ENCODE measurements around the gene SLC45A1.

SLC45A1 gene

DNA sequence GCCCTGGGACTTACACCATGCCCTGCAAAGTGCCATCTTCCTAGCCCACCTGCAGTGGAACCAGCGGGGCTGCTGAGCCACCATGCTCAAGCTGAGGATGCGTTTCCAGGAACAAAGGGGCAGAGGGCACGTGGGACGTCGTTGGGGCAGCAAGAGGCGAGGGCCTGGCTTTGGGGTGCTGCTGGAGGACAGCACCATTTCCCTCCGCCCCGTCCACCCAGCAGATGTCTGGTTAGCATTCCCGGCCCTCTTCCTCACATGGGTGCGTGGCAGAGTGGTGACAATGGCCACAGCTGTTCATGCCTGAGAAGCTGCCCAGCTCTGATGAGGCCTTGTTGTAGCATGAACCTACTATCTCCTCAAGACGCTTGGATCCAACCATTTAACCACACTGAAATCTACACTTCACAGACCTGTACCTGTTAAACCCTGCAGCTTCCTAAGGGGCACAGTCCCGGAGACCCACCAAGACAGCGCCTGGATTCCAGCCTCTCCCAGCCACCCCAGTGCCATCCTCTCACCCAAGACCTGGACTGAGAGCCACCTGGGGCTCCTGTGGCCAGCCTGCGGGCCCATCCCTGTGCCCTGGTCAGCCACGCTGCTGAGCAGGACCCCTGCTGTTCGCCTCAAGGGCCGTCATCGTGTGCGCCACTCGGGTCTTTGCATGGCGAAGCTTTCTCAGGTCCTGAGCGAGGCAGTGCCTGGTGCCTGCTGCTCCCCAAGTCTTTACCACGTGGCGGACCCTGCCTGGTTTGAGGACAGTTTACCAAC lies 33.2 kb downstream of the SLC45A1 start:
- H3K27ac ChIP-seq = no peak overlapping the region
- TF ChIP-seq ZFX (IDR thresholded peaks at IDR 0.05) = no peak
- no peak for TF ChIP-seq CTCF (conservative IDR thresholded peaks at IDR 0.05)

- H3K27ac ChIP-seq = no peak overlapping the region
- TF ChIP-seq ZFX (IDR thresholded peaks at IDR 0.05) (no peak), CTCF (conservative IDR thresholded peaks at IDR 0.05) (peak; percentile 72)
Measured at GRCh38 chr1:8351693-8352470, 34.0 kb downstream of the SLC45A1 start.

DNA sequence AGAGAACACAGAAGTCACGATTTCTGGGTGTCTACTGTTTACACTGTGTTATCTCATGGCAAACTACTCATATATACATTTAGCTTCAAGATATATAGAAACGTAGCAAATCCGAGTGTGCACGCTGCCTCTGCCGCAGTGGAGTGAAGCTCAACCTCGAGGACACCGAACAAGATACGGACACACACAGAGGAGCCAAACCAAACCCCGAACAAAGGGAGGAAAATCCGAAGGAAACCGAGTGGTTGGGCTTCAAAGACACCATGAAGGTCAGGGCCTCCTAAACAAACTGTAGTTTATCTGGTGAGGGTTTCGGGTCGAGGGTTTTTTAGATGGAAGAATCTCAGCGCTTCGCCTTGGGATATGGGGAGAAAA lies 34.5 kb downstream of the SLC45A1 start:
- H3K27ac ChIP-seq = no peak overlapping the region

DNA sequence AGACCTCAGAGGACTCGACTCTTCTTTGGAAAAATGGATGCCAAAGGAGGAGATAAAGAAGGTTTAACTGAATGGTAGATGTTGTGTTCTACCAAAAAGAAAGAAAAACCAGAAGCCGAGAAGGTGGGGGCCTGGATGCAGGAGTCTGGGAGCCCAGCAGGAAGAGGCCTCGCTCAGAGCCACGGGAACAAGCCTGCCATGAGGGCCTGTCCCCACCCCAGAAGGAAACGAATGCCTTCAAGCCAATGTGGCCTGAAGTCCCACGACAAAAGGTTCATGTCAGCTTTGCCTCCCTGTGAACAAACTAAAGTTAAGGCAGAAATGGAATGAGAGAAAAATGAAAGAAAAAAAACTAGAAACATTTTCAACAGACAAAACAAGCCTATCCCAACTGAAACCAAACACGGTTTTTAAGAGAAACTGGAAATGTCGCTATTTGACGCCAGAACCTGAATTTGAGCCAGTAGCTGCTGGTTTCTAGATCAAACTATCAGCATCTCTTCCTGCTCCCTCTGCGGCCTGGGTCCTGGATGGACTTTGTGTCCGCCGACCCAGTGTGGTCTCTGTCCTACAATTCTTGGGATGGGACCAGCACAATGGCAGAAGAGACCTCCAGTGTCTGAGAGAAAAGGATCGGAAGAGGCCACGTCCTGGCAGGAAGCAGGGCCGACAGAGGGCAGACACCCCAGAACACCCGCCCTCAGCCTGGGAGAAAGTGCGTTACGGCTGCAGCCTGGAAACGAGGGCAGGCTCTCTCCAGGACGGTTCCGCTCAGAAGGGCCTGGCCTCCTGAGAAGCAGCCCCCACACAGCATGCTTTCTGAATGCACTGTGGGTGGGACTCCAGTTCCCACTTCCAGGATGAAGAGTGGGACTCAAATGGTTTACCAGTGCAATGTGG lies 35.2 kb downstream of the SLC45A1 start:
- TF ChIP-seq CTCF (conservative IDR thresholded peaks at IDR 0.05) (no peak), ZFX (IDR thresholded peaks at IDR 0.05) (no peak)
- H3K27ac ChIP-seq = no peak overlapping the region

More for the DNA sequence above, 34.5 kb downstream of the SLC45A1 start:
- TF ChIP-seq ZFX (IDR thresholded peaks at IDR 0.05) (no peak), CTCF (conservative IDR thresholded peaks at IDR 0.05) (no peak)

DNA sequence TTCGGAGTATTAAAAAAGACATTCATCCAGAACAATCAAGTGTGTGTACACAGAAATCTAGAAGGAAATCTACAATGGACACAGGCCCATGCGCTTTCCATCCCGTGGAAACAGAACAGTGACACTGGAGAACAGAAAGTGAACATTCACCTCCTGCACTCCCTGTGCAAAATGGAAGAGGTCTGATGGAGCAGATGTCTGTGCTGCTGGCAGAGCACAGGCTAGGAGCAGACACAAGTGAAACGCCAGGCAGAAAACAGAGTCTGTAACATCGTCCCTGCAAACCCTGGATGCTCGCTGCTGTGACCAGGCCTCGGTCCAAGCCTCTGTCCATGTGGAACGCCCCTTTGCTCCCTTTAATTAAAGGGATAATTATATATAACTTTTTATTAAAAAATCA lies 36.1 kb downstream of the SLC45A1 start:
- H3K27ac ChIP-seq = no peak overlapping the region
- TF ChIP-seq CTCF (conservative IDR thresholded peaks at IDR 0.05) (no peak), ZFX (IDR thresholded peaks at IDR 0.05) (no peak)

DNA sequence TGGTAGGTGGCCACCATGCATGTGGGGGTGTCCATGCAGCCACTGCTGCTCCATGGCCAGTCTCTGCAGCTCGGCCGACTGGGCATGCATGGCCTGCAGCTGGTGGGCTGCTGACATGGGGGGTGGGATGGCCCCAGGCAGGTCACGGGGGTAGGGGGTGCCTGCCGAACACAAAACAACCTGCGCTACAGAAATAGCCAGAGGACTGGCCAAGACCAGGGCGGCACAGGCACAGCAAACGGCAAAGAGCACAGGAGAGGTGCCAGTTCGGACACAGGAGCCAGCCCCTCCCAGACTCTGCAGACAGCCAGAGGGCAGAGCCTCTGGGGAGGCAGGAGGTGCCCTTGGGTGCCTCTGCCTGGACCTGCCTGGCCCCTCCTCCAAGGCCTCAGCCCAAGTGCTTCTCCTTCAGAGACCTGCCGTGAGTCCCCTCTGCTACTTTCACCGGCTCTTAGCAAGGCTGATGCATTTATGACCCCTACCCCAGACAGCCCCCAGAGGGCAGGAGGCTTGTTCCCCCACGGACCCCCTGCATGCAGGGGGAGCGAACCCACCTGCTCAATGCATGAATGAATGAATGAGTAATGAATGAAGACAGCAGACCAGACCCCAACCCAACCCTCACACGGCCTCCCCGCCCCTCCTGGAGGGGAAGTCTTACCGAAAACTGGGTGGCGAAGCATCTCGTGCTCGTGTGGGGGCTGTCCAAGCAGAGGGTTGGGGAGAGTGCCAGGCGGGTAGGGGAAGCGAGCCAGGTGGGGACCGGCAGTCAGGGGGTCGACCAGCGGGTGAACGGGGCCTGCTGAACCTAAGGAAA lies 37.7 kb downstream of the SLC45A1 start:
- TF ChIP-seq CTCF (conservative IDR thresholded peaks at IDR 0.05) = no peak
- TF ChIP-seq ZFX (IDR thresholded peaks at IDR 0.05) = no peak
- H3K27ac ChIP-seq = no peak overlapping the region
